SK-N-SH treated with all-trans-retinoic acid at 6 μM for 48 hours (cell line): ENCODE data around the gene OR4D2.

Experiments used
- ARNTL ChIP-seq: fragments of 450-650 bp; formaldehyde crosslinking; IDR thresholded peaks from 2 replicates; pipeline ENCODE4 v1.5.0; 2020; ENCODE audit warnings: low read depth, mild to moderate bottlenecking, moderate library complexity, borderline replicate concordance
- CSDC2 ChIP-seq: fragments of 250-450 bp; sonication (Bioruptor Pico); IDR thresholded peaks from 2 replicates; pipeline ENCODE4 v1.5.0; 2020; ENCODE audit warnings: mild to moderate bottlenecking, moderate library complexity
- GLIS3 ChIP-seq: fragments of 250-450 bp; sonication (Bioruptor Pico); IDR thresholded peaks from 2 replicates; pipeline ENCODE4 v1.5.0; 2020; ENCODE audit warnings: mild to moderate bottlenecking, moderate library complexity
- ISL1 ChIP-seq: fragments of 250-450 bp; sonication (Bioruptor Pico); IDR thresholded peaks from 2 replicates; pipeline ENCODE4 v2.1.2; 2022; ENCODE audit warnings: mild to moderate bottlenecking, moderate library complexity
- PPARA ChIP-seq: fragments of 250-450 bp; sonication (Bioruptor Pico); IDR thresholded peaks from 2 replicates; pipeline ENCODE4 v1.5.0; 2020; ENCODE audit warnings: mild to moderate bottlenecking, borderline replicate concordance
- RARB ChIP-seq: fragments of 250-450 bp; sonication (Bioruptor Pico); IDR thresholded peaks from 2 replicates; pipeline ENCODE4 v1.8.0; 2021; ENCODE audit warnings: mild to moderate bottlenecking, moderate library complexity
- TSHZ2 ChIP-seq: fragments of 250-450 bp; sonication (Bioruptor Pico); IDR thresholded peaks from 2 replicates; pipeline ENCODE4 v1.5.0; 2020; ENCODE audit warnings: mild to moderate bottlenecking, moderate library complexity
- ZC3H10 ChIP-seq: fragments of 250-450 bp; sonication (Bioruptor Pico); IDR thresholded peaks from 2 replicates; pipeline ENCODE4 v1.5.1; 2021; ENCODE audit warnings: mild to moderate bottlenecking, moderate library complexity
- ZNF565 ChIP-seq: fragments of 450-650 bp; formaldehyde crosslinking; conservative IDR thresholded peaks from 2 replicates; pipeline ENCODE4 v1.5.0; 2020; ENCODE audit warnings: low read depth, mild to moderate bottlenecking, moderate library complexity
- ZNF8 ChIP-seq: fragments of 450-650 bp; formaldehyde crosslinking; IDR thresholded peaks from 2 replicates; pipeline ENCODE4 v1.5.0; 2020; ENCODE audit warnings: mild to moderate bottlenecking, moderate library complexity

- TF ChIP-seq TSHZ2 (no peak), CSDC2 (CRISPR knock-in tag) (no peak), ZNF565 (CRISPR knock-in tag) (no peak), ISL1 (no peak), ZC3H10 (no peak), ZNF8 (CRISPR knock-in tag) (no peak), GLIS3 (CRISPR knock-in tag) (no peak), ARNTL (CRISPR knock-in tag) (no peak), PPARA (CRISPR knock-in tag) (no peak), RARB (no peak)
Measured at GRCh38 chr17:58172369-58173071, 5.7 kb downstream of the OR4D2 start.
